B cell (primary cell): ENCODE data around the gene TKT. TPM values are rescaled to one million over a fixed set of nuclear protein-coding genes. Genes with fewer than 3 reads are reported as not detected.

ENCODE experiments used
- ATAC-seq: fragments of 200-7000 bp; cut with Tn5 transposase; one replicate; pipeline ENCODE4 v1.10.0; 2021; ENCODE audit warnings: low read depth, mild to moderate bottlenecking, moderate number of reproducible peaks, moderate library complexity
- CTCF ChIA-PET: fragments of 350-600 bp; sonication (Branson Sonifier 250); formaldehyde crosslinking; loops from one replicate; lab custom pipeline; 2021; ENCODE audit warnings: antibody characterized with exemption, inconsistent platforms; lab: Charles Lee
- POLR2A ChIA-PET: fragments of 350-600 bp; sonication (Branson Sonifier 250); formaldehyde crosslinking; loops from one replicate; lab custom pipeline; 2021; ENCODE audit warnings: antibody characterized with exemption; lab: Charles Lee
- DNase-seq: peaks from one replicate; pipeline ENCODE4 v3.0.0; 2013
- H2AFZ ChIP-seq: 2 replicates; pipeline ENCODE4 v1.6.1; 2012; ENCODE audit warnings: mild to moderate bottlenecking, low read depth, low read length; ENCODE audit not compliant: insufficient read depth, poor library complexity, severe bottlenecking
- H3K27ac ChIP-seq, 2 donors: 1 replicate in 1 of 2; 2 replicates in 1 of 2; pipeline ENCODE4 v1.5.1; 2012 to 2013; ENCODE audit warnings: low read length in 2 of 2, mild to moderate bottlenecking in 2 of 2, moderate library complexity in 1 of 2
- H3K27me3 ChIP-seq, 4 experiments: fragments of 200-600 bp in 1 of 4; sonication (generic) in 1 of 4; replicated peaks in 1 of 4; 1 replicate in 2 of 4; 2 replicates in 2 of 4; pipeline versions ENCODE4 v1.6.1 to v1.7.0; 2013 to 2016; ENCODE audit warnings: low read length in 3 of 4, mild to moderate bottlenecking in 2 of 4, mixed read lengths in 1 of 4, moderate library complexity in 1 of 4; ENCODE audit not compliant: insufficient read depth in 4 of 4, control insufficient read depth in 3 of 4; ENCODE audit errors: control extremely low read depth in 1 of 4
- H3K36me3 ChIP-seq, 2 experiments: replicated peaks in 1 of 2; 1 replicate in 1 of 2; 2 replicates in 1 of 2; pipeline versions ENCODE4 v1.6.1 to v1.7.1; 2013; ENCODE audit warnings: low read length in 1 of 2; ENCODE audit not compliant: insufficient read depth in 2 of 2, control insufficient read depth in 1 of 2; ENCODE audit errors: control extremely low read depth in 1 of 2, extremely low read depth in 1 of 2
- H3K4me1 ChIP-seq, 2 donors: fragments of 200-600 bp in 1 of 2; sonication (generic) in 1 of 2; 1 replicate in 1 of 2; 2 replicates in 1 of 2; pipeline versions ENCODE4 v1.5.1 to v1.6.1; 2013 to 2017; ENCODE audit warnings: low read length in 2 of 2; ENCODE audit not compliant: control insufficient read depth in 2 of 2, insufficient read depth in 2 of 2
- H3K4me2 ChIP-seq: replicated peaks from 2 replicates; pipeline ENCODE3; 2012; ENCODE audit warnings: mild to moderate bottlenecking, low read depth, low read length; ENCODE audit not compliant: poor library complexity, severe bottlenecking
- H3K4me3 ChIP-seq, 5 experiments: fragments of 200-600 bp in 1 of 5; sonication (generic) in 1 of 5; 1 replicate in 3 of 5; 2 replicates in 2 of 5; pipeline versions ENCODE4 v1.5.1 to v1.7.0; 2011 to 2016; ENCODE audit warnings: low read length in 4 of 5, mild to moderate bottlenecking in 4 of 5, low read depth in 2 of 5, control low read depth in 1 of 5, moderate library complexity in 1 of 5; ENCODE audit not compliant: insufficient read depth in 1 of 5; ENCODE audit errors: control extremely low read depth in 1 of 5, extremely low read depth in 1 of 5
- H3K79me2 ChIP-seq: fragments of 200-600 bp; sonication (generic); one replicate; pipeline ENCODE4 v1.6.0; 2016; ENCODE audit warnings: low read length; ENCODE audit not compliant: control insufficient read depth, insufficient read depth
- H3K9ac ChIP-seq: fragments of 200-600 bp; sonication (generic); 2 replicates; pipeline ENCODE4 v1.6.1; 2017; ENCODE audit warnings: mild to moderate bottlenecking, low read length, moderate library complexity
- H3K9me3 ChIP-seq, 3 donors: one replicate each; pipeline versions ENCODE4 v1.6.1 to v1.7.1; 2013; ENCODE audit warnings: low read length in 2 of 3; ENCODE audit not compliant: control insufficient read depth in 2 of 3, insufficient read depth in 1 of 3; ENCODE audit errors: control extremely low read depth in 1 of 3
- H4K20me1 ChIP-seq: 2 replicates; pipeline ENCODE4 v1.6.0; 2012; ENCODE audit warnings: mild to moderate bottlenecking, low read length; ENCODE audit not compliant: insufficient read depth, control insufficient read depth, poor library complexity, severe bottlenecking
- H3K27ac Mint-ChIP-seq: one replicate; pipeline ENCODE4 v1.8.0; 2021; ENCODE audit warnings: mixed read lengths
- H3K27me3 Mint-ChIP-seq: one replicate; pipeline ENCODE4 v1.8.0; 2021; ENCODE audit warnings: mixed read lengths
- H3K4me1 Mint-ChIP-seq: one replicate; pipeline ENCODE4 v1.8.0; 2021; ENCODE audit warnings: mixed read lengths
- H3K4me3 Mint-ChIP-seq: one replicate; pipeline ENCODE4 v1.8.0; 2021; ENCODE audit warnings: mixed read lengths
- H3K9me3 Mint-ChIP-seq: one replicate; pipeline ENCODE4 v1.8.0; 2022; ENCODE audit warnings: mixed read lengths; ENCODE audit not compliant: insufficient read depth
- EZH2 ChIP-seq: IDR thresholded peaks from 2 replicates; pipeline ENCODE4 v1.6.1; 2012; ENCODE audit warnings: borderline replicate concordance, low read depth, mild to moderate bottlenecking, moderate library complexity, low read length; ENCODE audit not compliant: insufficient read depth, poor library complexity, severe bottlenecking
- WGBS: methylation state at CpG from one replicate; pipeline ENCODE4 v1.1.5; 2013; ENCODE audit warnings: missing lambda C conversion rate; ENCODE audit not compliant: insufficient coverage; 5-methylcytosine and 5-hydroxymethylcytosine counted together
- intact Hi-C: fragments of 100-400 bp; cut with micrococcal nuclease; formaldehyde crosslinking; loops from one replicate; pipeline ENCODE4 v1.10.0; 2022
- polyA plus RNA-seq: library from polyadenylated mRNA; depleted of rRNA; stranded (reverse); fragments of >200 nt; gene quantifications from 2 replicates; pipeline ENCODE4 v1.2.3, GENCODE V29; 2012
- total RNA-seq, 2 donors: library from RNA; stranded (reverse); fragments of 120-200 nt in 1 of 2; gene quantifications; 1 replicate in 1 of 2; 2 replicates in 1 of 2; pipeline versions ENCODE4 v1.2.3 to v1.2.4, GENCODE V29; 2013 to 2022
- TF ChIP-seq, protein P1 (sequence below): fragments of 200-600 bp; IDR thresholded peaks from one replicate; pipeline ENCODE4 v1.8.0; 2022; ENCODE audit warnings: antibody characterized with exemption, mild to moderate bottlenecking

Gene TKT
- total and polyA plus RNA-seq, 2 donors (not counting 1 experiment from before 2014, with no cell fraction given) = 69.5 to 81.0 TPM

GRCh38 chr3:53261712-53262111 is 5.9 kb upstream of the TKT start:
- no peak for TF ChIP-seq EZH2
- TF ChIP-seq, protein P1, sequence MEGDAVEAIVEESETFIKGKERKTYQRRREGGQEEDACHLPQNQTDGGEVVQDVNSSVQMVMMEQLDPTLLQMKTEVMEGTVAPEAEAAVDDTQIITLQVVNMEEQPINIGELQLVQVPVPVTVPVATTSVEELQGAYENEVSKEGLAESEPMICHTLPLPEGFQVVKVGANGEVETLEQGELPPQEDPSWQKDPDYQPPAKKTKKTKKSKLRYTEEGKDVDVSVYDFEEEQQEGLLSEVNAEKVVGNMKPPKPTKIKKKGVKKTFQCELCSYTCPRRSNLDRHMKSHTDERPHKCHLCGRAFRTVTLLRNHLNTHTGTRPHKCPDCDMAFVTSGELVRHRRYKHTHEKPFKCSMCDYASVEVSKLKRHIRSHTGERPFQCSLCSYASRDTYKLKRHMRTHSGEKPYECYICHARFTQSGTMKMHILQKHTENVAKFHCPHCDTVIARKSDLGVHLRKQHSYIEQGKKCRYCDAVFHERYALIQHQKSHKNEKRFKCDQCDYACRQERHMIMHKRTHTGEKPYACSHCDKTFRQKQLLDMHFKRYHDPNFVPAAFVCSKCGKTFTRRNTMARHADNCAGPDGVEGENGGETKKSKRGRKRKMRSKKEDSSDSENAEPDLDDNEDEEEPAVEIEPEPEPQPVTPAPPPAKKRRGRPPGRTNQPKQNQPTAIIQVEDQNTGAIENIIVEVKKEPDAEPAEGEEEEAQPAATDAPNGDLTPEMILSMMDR = no peak
- ChIA-PET CTCF (interaction anchor here (0.7 kb wide), 1 partner anchor 82 kb away, joined by 4 read pairs; no protein-coding TSS in a partner anchor), POLR2A (no interaction called here)
- 72% methylated on average over 3 of the region's 5 CpGs for WGBS
- H3K9me3 Mint-ChIP-seq = no peaks in the 10 kb centered on the region
- Histone ChIP-seq H3K4me1 (no peaks in the 10 kb centered on the region), H3K79me2 (no peaks in the 10 kb centered on the region), H3K27me3 (no peaks in the 10 kb centered on the region), H3K4me3 (no peak overlapping the region), H3K27ac (no peak overlapping the region), H2AFZ (no peak overlapping the region), H3K4me2 (no peak overlapping the region), H3K9me3 (no peaks in the 10 kb centered on the region), H3K9ac (no peak overlapping the region), H3K36me3 (no peaks in the 10 kb centered on the region), H4K20me1 (no peaks in the 10 kb centered on the region)
- H3K4me1 Mint-ChIP-seq = no peaks in the 10 kb centered on the region
- H3K27me3 Mint-ChIP-seq = no peaks in the 10 kb centered on the region
- no peak overlapping the region for H3K27ac Mint-ChIP-seq
- no peak for DNase-seq
- H3K4me3 Mint-ChIP-seq = no peak overlapping the region
- intact Hi-C loops = no loop called here
- no peak for ATAC-seq

- POLR2A ChIA-PET = no interaction called here
- Histone ChIP-seq H3K9ac (no peak overlapping the region), H3K79me2 (peaks cover 1% of the 10 kb centered on the region), H3K27ac (no peak overlapping the region), H3K4me3 (no peak overlapping the region), H3K36me3 (no peaks in the 10 kb centered on the region), H3K27me3 (no peaks in the 10 kb centered on the region), H3K4me1 (peaks cover 2 to 4% of the 10 kb centered on the region in 2 donors), H3K4me2 (no peak overlapping the region), H4K20me1 (no peaks in the 10 kb centered on the region), H2AFZ (no peak overlapping the region), H3K9me3 (no peaks in the 10 kb centered on the region)
- no peak overlapping the region for H3K4me3 Mint-ChIP-seq
- WGBS = 83% methylated on average over 2 of the region's 4 CpGs
- intact Hi-C loops = no loop called here
- H3K4me1 Mint-ChIP-seq = no peaks in the 10 kb centered on the region
- H3K27ac Mint-ChIP-seq = no peak overlapping the region
- no peaks in the 10 kb centered on the region for H3K27me3 Mint-ChIP-seq
- H3K9me3 Mint-ChIP-seq = no peaks in the 10 kb centered on the region
- TF ChIP-seq, protein P1 = no peak
- TF ChIP-seq EZH2 = no peak
- DNase-seq (no peak), ATAC-seq (no peak)
- CTCF ChIA-PET = no interaction called here
Measured at GRCh38 chr3:53260286-53260785, 4.5 kb upstream of the TKT start.
